ENCODE data around the gene APC. TPM values are rescaled to one million over a fixed set of nuclear protein-coding genes. Genes with fewer than 3 reads are reported as not detected.

Gene APC
- total RNA-seq, 1 experiment from 2014 or later, result 40.0 TPM

GRCh38 chr5:112812549-112812948 is 74.9 kb downstream of the APC start:
- no peaks in the 10 kb centered on the region for H3K4me1 Mint-ChIP-seq
- ChIA-PET POLR2A (no interaction called here), CTCF (no interaction called here)
- ATAC-seq (no peak), DNase-seq (ENCODE audit: low spot score) (no peak)
- H3K9me3 Mint-ChIP-seq, result peaks cover 10% of the 10 kb centered on the region
- peaks cover 30% of the 10 kb centered on the region for H3K36me3 Mint-ChIP-seq
- H3K4me3 Mint-ChIP-seq, result no peak overlapping the region
- TF ChIP-seq ZNF219 (CRISPR knock-in tag; IDR thresholded peaks at IDR 0.05; ENCODE audit: borderline replicate concordance) (no peak), ZBTB21 (CRISPR knock-in tag; IDR thresholded peaks at IDR 0.05; ENCODE audit: borderline replicate concordance) (no peak), ARID4B (CRISPR knock-in tag; IDR thresholded peaks at IDR 0.05; ENCODE audit: borderline replicate concordance) (no peak), PREB (CRISPR knock-in tag; IDR thresholded peaks at IDR 0.05; ENCODE audit: borderline replicate concordance) (no peak), E2F1 (CRISPR knock-in tag; IDR thresholded peaks at IDR 0.05) (no peak), ERG (CRISPR knock-in tag; IDR thresholded peaks at IDR 0.05) (no peak), CBFB (CRISPR knock-in tag; IDR thresholded peaks at IDR 0.05; ENCODE audit: low read depth) (no peak), JAZF1 (CRISPR knock-in tag; IDR thresholded peaks at IDR 0.05) (no peak), PRDM15 (CRISPR knock-in tag; IDR thresholded peaks at IDR 0.05) (no peak), TEAD4 (CRISPR knock-in tag; IDR thresholded peaks at IDR 0.05) (no peak), ZNF121 (CRISPR knock-in tag; IDR thresholded peaks at IDR 0.05) (no peak), NFATC4 (CRISPR knock-in tag; IDR thresholded peaks at IDR 0.05) (no peak), AR (CRISPR knock-in tag; IDR thresholded peaks at IDR 0.05) (no peak), HMGA2 (CRISPR knock-in tag; IDR thresholded peaks at IDR 0.05) (no peak), SP1 (CRISPR knock-in tag; conservative IDR thresholded peaks at IDR 0.05) (no peak)
- H3K27ac Mint-ChIP-seq, result peak overlapping the region; percentile 9; the same call in 1 of the 2 replicates
- no peaks in the 10 kb centered on the region for H3K27me3 Mint-ChIP-seq (ENCODE audit: low read depth)

Measured in WTC11 (cell line).